ENCODE results near the gene MBP. TPM values are rescaled to one million over a fixed set of nuclear protein-coding genes. Genes with fewer than 3 reads are reported as not detected.
"Not testable (repeated sequence)": the region's sequence is repeated elsewhere in the genome, so short reads cannot be mapped to it uniquely, and the experiment has no call there.

MBP gene
- total RNA-seq, 2 experiments from 2014 or later = 47.0 to 65.7 TPM

- Mint-ChIP-seq H3K4me3 (no peak overlapping the region), H3K36me3 (ENCODE audit: low read depth) (peaks cover 8% of the 10 kb centered on the region), H3K27me3 (no peaks in the 10 kb centered on the region), H3K4me1 (peaks cover 11% of the 10 kb centered on the region), H3K27ac (no peak overlapping the region), H3K9me3 (ENCODE audit: low read depth) (no peaks in the 10 kb centered on the region)
- ChIA-PET CTCF (no interaction called here), POLR2A (no interaction called here)
- DNase-seq (no peak), ATAC-seq (no peak)
- intact Hi-C loops (cut with DNase I, micrococcal nuclease) = no loop called here
Measured at GRCh38 chr18:76972846-76973519, 159.6 kb downstream of the MBP start.

- POLR2A ChIA-PET = no interaction called here
- no peak overlapping the region for H3K4me3 Mint-ChIP-seq
- H3K9me3 Mint-ChIP-seq (ENCODE audit: low read depth) = no peaks in the 10 kb centered on the region
- no peaks in the 10 kb centered on the region for H3K27me3 Mint-ChIP-seq
- DNase-seq (no peak), ATAC-seq (no peak)
- no peak overlapping the region for H3K27ac Mint-ChIP-seq
- H3K36me3 Mint-ChIP-seq (ENCODE audit: low read depth) = peaks cover 8% of the 10 kb centered on the region
- H3K4me1 Mint-ChIP-seq = peaks cover 11% of the 10 kb centered on the region
- intact Hi-C loops (cut with DNase I, micrococcal nuclease) = no loop called here
- CTCF ChIA-PET = interaction anchor here (1.0 to 1.2 kb wide), 3 partner anchors 11 to 169 kb away, joined by 3 to 6 read pairs (median 3); no protein-coding TSS in a partner anchor
Measured at GRCh38 chr18:76972241-76972640, 160.3 kb downstream of the MBP start.

DNA sequence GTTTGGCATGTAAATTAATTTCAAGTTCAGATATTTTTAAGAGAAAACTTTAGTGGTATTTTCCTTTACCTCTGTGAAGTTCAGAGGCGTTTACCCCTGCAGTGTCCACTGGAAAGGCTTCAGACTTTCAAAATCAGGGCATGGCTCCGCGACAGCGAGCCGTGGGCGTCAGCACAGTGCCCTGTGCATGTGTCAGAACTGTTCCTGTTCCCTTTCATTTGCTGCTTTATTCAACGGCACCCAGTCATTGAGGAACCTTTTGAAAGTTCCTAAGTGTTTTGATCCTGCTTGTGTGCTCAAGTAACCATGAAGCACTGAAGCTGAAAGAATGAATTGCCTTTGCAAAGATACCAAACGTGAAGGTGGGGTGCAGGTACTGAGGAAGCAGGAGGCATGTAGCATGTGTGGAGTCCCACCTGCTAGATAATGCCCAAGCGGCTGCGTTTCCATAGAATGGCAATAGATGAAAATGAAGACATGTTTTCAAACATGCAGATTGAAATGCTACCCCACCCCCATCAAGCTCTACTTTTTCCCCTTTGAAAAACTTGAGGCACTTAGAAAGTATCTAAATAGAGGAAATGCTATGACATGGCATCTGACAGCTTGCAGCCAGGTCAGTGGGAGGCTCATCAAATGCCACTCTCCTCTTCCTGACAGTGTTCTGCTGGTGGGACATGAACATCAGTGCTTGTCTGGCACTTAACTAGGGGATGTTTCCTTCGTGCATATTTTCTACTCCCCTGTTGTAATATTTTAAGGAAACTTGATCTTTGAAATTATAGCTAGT, 161.6 kb downstream of the MBP start:
- intact Hi-C loops (cut with DNase I, micrococcal nuclease) = no loop called here
- H3K27me3 Mint-ChIP-seq = no peaks in the 10 kb centered on the region
- no peak overlapping the region for H3K4me3 Mint-ChIP-seq
- no peak overlapping the region for H3K27ac Mint-ChIP-seq
- ChIA-PET POLR2A (no interaction called here), CTCF (interaction anchor here (0.7 to 1.2 kb wide), 8 partner anchors 12 to 168 kb away, joined by 3 to 6 read pairs (median 4); no protein-coding TSS in a partner anchor)
- DNase-seq = peak; percentile 32
- peaks cover 11% of the 10 kb centered on the region for H3K4me1 Mint-ChIP-seq
- peak; percentile 63 for ATAC-seq
- H3K36me3 Mint-ChIP-seq (ENCODE audit: low read depth) = peaks cover 8% of the 10 kb centered on the region
- H3K9me3 Mint-ChIP-seq (ENCODE audit: low read depth) = no peaks in the 10 kb centered on the region

DNA sequence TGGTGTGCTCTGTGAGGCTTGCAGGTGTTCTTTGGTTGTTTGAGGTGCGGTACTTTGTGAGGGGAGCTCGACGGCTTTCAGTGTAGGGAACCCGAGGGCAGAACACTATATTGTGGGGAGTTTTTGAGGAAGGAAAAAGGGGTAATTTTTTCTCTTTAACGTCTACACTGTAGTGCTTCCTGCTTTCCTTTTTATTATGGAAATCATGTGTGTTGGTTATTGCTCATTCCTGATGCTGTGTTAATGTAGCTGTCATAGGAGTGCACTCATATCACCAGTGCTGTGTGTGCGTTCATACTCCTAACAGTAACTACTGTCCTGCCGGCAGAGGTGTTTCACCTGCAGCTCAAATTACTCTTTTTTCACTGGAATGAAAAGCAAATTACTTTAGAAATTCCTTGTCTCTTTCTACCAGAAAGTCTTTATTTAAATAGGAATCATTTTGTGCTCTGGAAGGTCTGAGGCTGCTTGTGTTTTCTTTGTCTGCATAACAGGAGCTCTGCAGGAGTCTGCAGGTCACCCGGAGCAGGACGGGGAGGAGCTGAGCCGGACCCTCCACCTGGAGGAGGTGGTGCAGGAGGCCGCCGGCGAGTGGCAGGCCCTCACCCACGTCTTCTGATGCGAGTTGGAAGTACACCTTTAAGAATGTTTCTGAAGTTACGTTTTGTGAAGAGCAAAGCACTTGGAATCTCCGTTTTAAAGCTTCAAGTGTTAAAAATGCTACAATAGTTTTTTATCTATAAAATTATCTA, 164.7 kb downstream of the MBP start:
- ATAC-seq (peak; percentile 49), DNase-seq (no peak)
- Mint-ChIP-seq H3K36me3 (ENCODE audit: low read depth) (peaks cover 33% of the 10 kb centered on the region), H3K27ac (no peak overlapping the region), H3K27me3 (no peaks in the 10 kb centered on the region), H3K9me3 (ENCODE audit: low read depth) (no peaks in the 10 kb centered on the region), H3K4me3 (no peak overlapping the region), H3K4me1 (peaks cover 25% of the 10 kb centered on the region)
- intact Hi-C loops (cut with DNase I, micrococcal nuclease) = no loop called here
- ChIA-PET CTCF (interaction anchor here (2.4 kb wide), 1 partner anchor 15 kb away, joined by 14 read pairs; no protein-coding TSS in a partner anchor), POLR2A (no interaction called here)

DNA sequence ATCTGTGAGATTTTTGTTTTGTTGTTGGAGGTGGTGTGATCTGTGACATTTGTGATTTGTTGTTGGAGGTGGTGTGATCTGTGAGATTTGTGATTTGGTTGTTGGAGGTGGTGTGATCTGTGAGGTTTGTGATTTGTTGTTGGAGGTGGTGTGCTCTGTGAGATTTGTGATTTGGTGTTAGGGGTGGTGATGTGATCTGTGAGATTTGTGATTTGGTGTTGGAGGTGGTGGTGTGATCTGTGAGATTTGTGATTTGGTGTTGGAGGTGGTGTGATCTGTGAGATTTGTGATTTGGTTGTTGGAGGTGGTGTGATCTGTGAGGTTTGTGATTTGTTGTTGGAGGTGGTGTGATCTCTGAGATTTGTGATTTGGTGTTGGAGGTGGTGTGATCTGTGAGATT, 165.3 kb downstream of the MBP start:
- H3K27me3 Mint-ChIP-seq; CTCF ChIA-PET; DNase-seq; H3K4me3 Mint-ChIP-seq; intact Hi-C loops (cut with DNase I, micrococcal nuclease); POLR2A ChIA-PET; H3K27ac Mint-ChIP-seq; H3K9me3 Mint-ChIP-seq (ENCODE audit: low read depth); ATAC-seq: not testable (repeated sequence)
- peaks cover 29% of the 10 kb centered on the region for H3K4me1 Mint-ChIP-seq
- peaks cover 39% of the 10 kb centered on the region for H3K36me3 Mint-ChIP-seq (ENCODE audit: low read depth)

DNA sequence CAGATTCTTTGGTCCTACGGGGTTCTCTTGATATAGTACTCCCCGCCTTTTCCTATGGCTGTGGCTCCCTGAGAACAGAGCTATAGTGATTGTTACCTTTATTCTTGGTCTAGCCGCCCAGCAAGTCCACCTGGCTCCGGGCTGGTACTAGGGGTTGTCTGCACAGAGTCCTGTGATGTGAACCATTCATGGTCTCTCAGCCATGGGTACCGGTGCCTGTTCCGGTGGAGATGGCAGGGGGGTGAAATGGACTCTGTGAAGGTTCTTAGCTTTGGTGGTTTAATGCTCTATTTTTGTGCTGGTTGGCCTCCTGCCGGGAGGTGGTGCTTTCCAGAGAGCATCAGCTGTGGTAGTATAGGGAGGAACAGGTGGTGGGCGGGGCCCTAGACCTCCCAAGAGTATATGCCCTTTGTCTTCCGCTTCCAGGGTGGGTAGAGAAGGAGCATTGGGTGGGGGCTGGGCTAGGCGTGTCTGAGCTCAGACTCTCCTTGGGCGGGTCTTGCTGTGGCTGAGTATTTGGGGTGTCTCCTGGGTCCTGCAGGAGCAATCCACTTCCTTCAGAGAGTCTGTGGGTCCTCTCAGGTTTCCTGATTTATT, 166.9 kb downstream of the MBP start:
- H3K27ac Mint-ChIP-seq; DNase-seq; H3K27me3 Mint-ChIP-seq; H3K9me3 Mint-ChIP-seq (ENCODE audit: low read depth); POLR2A ChIA-PET; intact Hi-C loops (cut with DNase I, micrococcal nuclease); ATAC-seq; H3K4me3 Mint-ChIP-seq: not testable (repeated sequence)
- peaks cover 53% of the 10 kb centered on the region for H3K36me3 Mint-ChIP-seq (ENCODE audit: low read depth)
- CTCF ChIA-PET = interaction anchor here (0.6 kb wide), 1 partner anchor 12 kb away, joined by 3 read pairs; no protein-coding TSS in a partner anchor
- H3K4me1 Mint-ChIP-seq = peaks cover 21% of the 10 kb centered on the region

GRCh38 chr18:76963936-76964335, 168.6 kb downstream of the MBP start:
- Mint-ChIP-seq H3K27me3 (no peaks in the 10 kb centered on the region), H3K36me3 (ENCODE audit: low read depth) (peaks cover 65% of the 10 kb centered on the region), H3K27ac (peak overlapping the region; percentile 4), H3K4me1 (peaks cover 20% of the 10 kb centered on the region), H3K4me3 (no peak overlapping the region), H3K9me3 (ENCODE audit: low read depth) (peaks cover 2% of the 10 kb centered on the region)
- ChIA-PET CTCF (interaction anchor here (0.9 kb wide), 2 partner anchors 36 to 82 kb away, joined by 3 to 4 read pairs; no protein-coding TSS in a partner anchor), POLR2A (no interaction called here)
- ATAC-seq (no peak), DNase-seq (no peak)
- intact Hi-C loops (cut with DNase I, micrococcal nuclease) = no loop called here

GRCh38 chr18:76962851-76963250, 169.7 kb downstream of the MBP start:
- intact Hi-C loops (cut with DNase I, micrococcal nuclease) = no loop called here
- Mint-ChIP-seq H3K4me1 (peaks cover 20% of the 10 kb centered on the region), H3K4me3 (no peak overlapping the region), H3K27ac (no peak overlapping the region), H3K9me3 (ENCODE audit: low read depth) (peaks cover 2% of the 10 kb centered on the region), H3K27me3 (no peaks in the 10 kb centered on the region), H3K36me3 (ENCODE audit: low read depth) (peaks cover 64% of the 10 kb centered on the region)
- no peak for ATAC-seq
- CTCF ChIA-PET = interaction anchor here (0.6 to 1.3 kb wide), 2 partner anchors 28 to 469 kb away, joined by 3 to 4 read pairs; no protein-coding TSS in a partner anchor
- POLR2A ChIA-PET = no interaction called here
- no peak for DNase-seq

DNA sequence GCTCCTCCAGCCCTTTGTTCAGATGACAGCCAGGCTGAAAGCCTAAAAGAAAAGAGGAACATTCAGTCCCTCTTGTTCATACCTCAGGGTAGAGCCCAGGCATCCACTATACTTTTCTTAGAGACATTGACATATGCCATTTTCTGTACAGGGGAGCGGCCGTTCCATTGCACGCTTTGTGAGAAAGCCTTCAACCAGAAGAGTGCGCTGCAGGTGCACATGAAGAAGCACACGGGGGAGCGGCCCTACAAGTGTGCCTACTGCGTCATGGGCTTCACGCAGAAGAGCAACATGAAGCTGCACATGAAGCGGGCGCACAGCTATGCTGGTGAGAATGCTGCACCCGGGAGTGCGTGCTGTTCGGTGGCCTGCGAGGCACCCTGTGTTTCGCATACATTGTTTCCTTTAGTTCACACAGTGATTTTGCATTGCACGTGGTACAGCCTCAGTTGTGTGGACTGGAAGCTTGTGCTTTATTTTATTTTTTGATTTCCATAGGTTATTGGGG, 172.0 kb downstream of the MBP start:
- H3K27me3 Mint-ChIP-seq = no peaks in the 10 kb centered on the region
- POLR2A ChIA-PET = no interaction called here
- H3K9me3 Mint-ChIP-seq (ENCODE audit: low read depth) = peaks cover 2% of the 10 kb centered on the region
- H3K4me1 Mint-ChIP-seq = peaks cover 20% of the 10 kb centered on the region
- intact Hi-C loops (cut with DNase I, micrococcal nuclease) = no loop called here
- H3K27ac Mint-ChIP-seq = no peak overlapping the region
- peaks cover 73% of the 10 kb centered on the region for H3K36me3 Mint-ChIP-seq (ENCODE audit: low read depth)
- ATAC-seq (no peak), DNase-seq (no peak)
- no peak overlapping the region for H3K4me3 Mint-ChIP-seq
- CTCF ChIA-PET = interaction anchor here (1.4 kb wide), 1 partner anchor 15 kb away, joined by 3 read pairs; no protein-coding TSS in a partner anchor

DNA sequence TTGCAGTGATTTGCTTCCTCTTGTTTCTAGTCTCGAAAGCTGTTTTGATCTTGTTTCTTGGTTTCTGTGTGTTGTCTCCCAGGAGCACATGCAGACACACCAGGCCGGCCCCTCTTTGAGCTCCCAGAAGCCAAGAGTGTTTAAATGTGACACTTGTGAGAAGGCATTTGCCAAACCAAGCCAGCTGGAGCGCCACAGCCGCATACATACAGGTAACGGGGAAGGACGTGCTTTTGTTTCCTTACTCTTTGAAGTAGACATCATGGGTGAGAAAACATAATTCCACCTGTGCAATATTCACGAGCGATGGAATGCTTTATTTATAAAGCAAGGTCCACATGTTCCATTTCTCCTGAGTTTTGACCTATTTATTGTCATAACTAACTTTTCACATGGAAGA, 173.0 kb downstream of the MBP start:
- Mint-ChIP-seq H3K4me1 (peaks cover 20% of the 10 kb centered on the region), H3K27me3 (no peaks in the 10 kb centered on the region), H3K27ac (no peak overlapping the region), H3K9me3 (ENCODE audit: low read depth) (peaks cover 2% of the 10 kb centered on the region), H3K36me3 (ENCODE audit: low read depth) (peaks cover 66% of the 10 kb centered on the region), H3K4me3 (no peak overlapping the region)
- ATAC-seq (no peak), DNase-seq (no peak)
- CTCF ChIA-PET = interaction anchor here (1.4 kb wide), 1 partner anchor 14 kb away, joined by 3 read pairs; no protein-coding TSS in a partner anchor
- POLR2A ChIA-PET = no interaction called here
- intact Hi-C loops (cut with DNase I, micrococcal nuclease) = no loop called here

Measured in activated CD4-positive, alpha-beta T cell treated with anti-CD3 and anti-CD28 coated beads for 36 hours (primary cell).